ENCODE measurements around the gene C1GALT1C1.

The C1GALT1C1 gene

DNA sequence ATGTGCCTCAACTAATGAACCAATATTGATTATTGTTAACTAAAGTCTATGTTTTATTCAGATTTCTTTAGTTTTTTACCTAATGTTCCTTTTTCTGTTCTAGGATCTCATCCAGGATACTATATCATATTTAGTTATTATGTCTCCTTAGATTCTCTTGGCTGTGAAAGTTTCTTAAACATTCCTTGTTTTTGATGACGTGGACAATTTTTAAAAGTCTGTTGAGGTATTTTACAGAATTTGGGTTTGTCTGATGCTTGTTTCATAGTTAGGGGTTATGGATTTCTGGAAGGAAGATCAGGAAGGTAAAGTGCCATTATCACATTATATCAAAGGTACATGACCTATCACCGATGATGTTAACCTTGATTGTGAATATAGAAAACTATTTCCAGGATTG is 44.2 kb downstream of the C1GALT1C1 start:
- no peak for DNase-seq (ENCODE audit: extremely low read depth in 1 of 2, low read depth in 1 of 2)
